ENCODE results near the gene YTHDF2. TPM values are rescaled to one million over a fixed set of nuclear protein-coding genes. Genes with fewer than 3 reads are reported as not detected.
A peak's percentile ranks its signal among the peaks of the same experiment; 100 is the strongest.

Gene YTHDF2
- total and polyA plus RNA-seq, 9 of the 15 experiments (the other 6 are each of a cell fraction or from before 2014, with no cell fraction given) = 41.0 to 111 (median 83.3) TPM

GRCh38 chr1:28736450-28737306 is at the start of gene YTHDF2 (continued):
- TF ChIP-seq HMGN3 (IDR thresholded peaks at IDR 0.05; ENCODE audit: borderline replicate concordance, extremely low read depth, insufficient read length, low read depth, low read length) = peak; percentile 93
- TF ChIP-seq NRF1 (conservative IDR thresholded peaks at IDR 0.05 in 1 of 2, IDR thresholded peaks at IDR 0.05 in 1 of 2) = peak; percentile 84 to 87
- no peak for TF ChIP-seq ZNF431 (CRISPR knock-in tag; IDR thresholded peaks at IDR 0.05)
- no peak for TF ChIP-seq ZNF146 (CRISPR knock-in tag; IDR thresholded peaks at IDR 0.05; ENCODE audit: unreplicated experiment)
- peak; percentile 74; the same call in 1 of the 2 replicates for TF ChIP-seq KLF1 (tag; IDR thresholded peaks at IDR 0.05)
- TF ChIP-seq ZNF316 (IDR thresholded peaks at IDR 0.05) = no peak
- TF ChIP-seq RBBP5 (IDR thresholded peaks at IDR 0.05; ENCODE audit: borderline replicate concordance, insufficient read depth, low read length, poor library complexity, severe bottlenecking) = peak; percentile 93
- peak; percentile 61 for TF ChIP-seq SMC3 (conservative IDR thresholded peaks at IDR 0.05; ENCODE audit: insufficient read depth, low read depth, low read length)
- TF ChIP-seq ZFP1 (CRISPR knock-in tag; IDR thresholded peaks at IDR 0.05) = no peak
- TF ChIP-seq POLR2H (tag; IDR thresholded peaks at IDR 0.05; ENCODE audit: low read depth) = 0 out of 2 replicates have a peak, but pooled peaks have one; percentile 60
- TF ChIP-seq ZBTB1 (CRISPR knock-in tag; IDR thresholded peaks at IDR 0.05; ENCODE audit: borderline replicate concordance, low read depth) = peak; percentile 87; the same call in 1 of the 2 replicates
- TF ChIP-seq ZNF24 (IDR thresholded peaks at IDR 0.05) = peak; percentile 70; the same call in 1 of the 2 replicates
- peak; percentile 96 for TF ChIP-seq BRD4 (IDR thresholded peaks at IDR 0.05)
- TF ChIP-seq HDAC6 (IDR thresholded peaks at IDR 0.05; ENCODE audit: low read depth, low read length) = no peak
- TF ChIP-seq SMARCA5 (IDR thresholded peaks at IDR 0.05) = no peak; the same call in 1 of the 2 replicates
- no peak for TF ChIP-seq ZNF699 (CRISPR knock-in tag; IDR thresholded peaks at IDR 0.05; ENCODE audit: insufficient replicate concordance)
- TF ChIP-seq ETV1 (tag; conservative IDR thresholded peaks at IDR 0.05; ENCODE audit: low read depth) = peak; percentile 95
- TF ChIP-seq ZBTB40 (IDR thresholded peaks at IDR 0.05) = peak; percentile 62
- no peak for TF ChIP-seq ZBTB40 (CRISPR knock-in tag; IDR thresholded peaks at IDR 0.05)
